Measurements from ENCODE around the gene CREB3L4. TPM values are rescaled to one million over a fixed set of nuclear protein-coding genes. Genes with fewer than 3 reads are reported as not detected.
A peak's percentile ranks its signal among the peaks of the same experiment; 100 is the strongest.
"Not testable (repeated sequence)": the region's sequence is repeated elsewhere in the genome, so short reads cannot be mapped to it uniquely, and the experiment has no call there.

CREB3L4 gene
- total RNA-seq, 2 experiments from 2014 or later = 5.6 to 7.4 TPM

DNA sequence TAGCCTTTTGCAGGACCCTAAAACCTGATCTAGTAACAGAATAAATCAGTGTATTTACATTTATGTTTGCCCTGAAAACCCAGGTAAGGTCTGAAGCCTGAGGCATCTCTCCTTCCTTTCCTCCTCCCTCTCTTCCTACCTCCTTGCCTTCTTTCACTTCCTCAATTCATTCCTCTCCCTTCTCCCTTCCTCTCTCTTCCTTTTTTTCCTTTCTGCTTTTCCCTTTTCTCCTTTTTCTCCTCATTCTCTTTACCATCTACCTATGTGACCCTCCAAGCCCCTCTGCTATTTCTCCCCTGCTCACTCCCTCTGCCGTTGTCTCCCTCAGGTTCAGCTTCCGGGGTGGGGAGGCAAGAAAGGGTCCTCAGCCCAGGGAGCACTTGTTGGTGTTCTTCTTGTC lies 14.0 kb downstream of the CREB3L4 start:
- H3K4me3 Mint-ChIP-seq; H3K9me3 Mint-ChIP-seq; H3K36me3 Mint-ChIP-seq (ENCODE audit: low read depth); H3K27me3 Mint-ChIP-seq (ENCODE audit: low read depth); CTCF ChIA-PET; H3K27ac Mint-ChIP-seq; DNase-seq; intact Hi-C loops (cut with micrococcal nuclease): not testable (repeated sequence)
- peaks cover 32% of the 10 kb centered on the region for H3K4me1 Mint-ChIP-seq (ENCODE audit: low read depth)

DNA sequence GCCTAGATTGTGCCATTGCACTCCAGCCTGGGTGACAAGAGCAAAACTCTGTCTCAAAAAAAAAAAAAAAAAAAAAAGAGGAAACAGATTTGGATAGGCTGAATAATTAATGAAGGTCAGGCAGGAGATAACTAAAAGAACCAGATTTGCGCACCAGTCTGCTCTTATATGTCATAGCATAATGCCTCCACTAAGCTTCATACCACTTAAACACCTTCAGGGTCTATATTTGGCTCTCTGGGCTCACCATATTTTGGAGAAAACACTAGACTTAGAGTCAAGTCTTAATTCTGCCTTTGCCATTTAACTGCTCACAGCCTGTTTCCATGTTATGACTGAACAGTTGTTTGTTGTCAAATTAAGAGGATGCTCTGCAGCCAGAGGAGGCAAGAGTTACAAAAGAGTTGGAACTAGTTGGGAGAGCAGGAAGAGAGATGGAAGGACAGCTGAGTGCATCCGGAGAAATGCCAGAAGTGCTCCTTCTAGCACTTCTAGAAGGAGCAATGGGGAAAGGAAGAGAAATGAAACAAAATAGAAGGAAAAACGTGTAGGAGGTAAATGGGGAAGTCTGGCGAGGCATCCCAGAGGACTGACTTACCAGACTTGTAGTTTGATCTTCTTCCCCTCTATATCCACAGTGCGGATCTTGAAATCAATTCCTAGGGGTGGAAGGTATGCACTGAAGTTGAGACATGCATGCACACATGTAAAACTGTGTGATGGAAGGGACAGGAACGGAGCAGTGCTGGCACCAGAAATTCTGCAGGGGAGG lies 16.6 kb downstream of the CREB3L4 start:
- H3K27ac Mint-ChIP-seq = no peak overlapping the region
- H3K36me3 Mint-ChIP-seq (ENCODE audit: low read depth) = no peaks in the 10 kb centered on the region
- H3K27me3 Mint-ChIP-seq (ENCODE audit: low read depth) = peaks cover 3% of the 10 kb centered on the region
- intact Hi-C loops (cut with micrococcal nuclease) = loop anchor here (2.0 kb wide), 1 partner anchor 412 kb away; no protein-coding TSS in a partner anchor
- no peak overlapping the region for H3K4me3 Mint-ChIP-seq
- no peak for DNase-seq
- H3K4me1 Mint-ChIP-seq (ENCODE audit: low read depth) = peaks cover 28% of the 10 kb centered on the region
- no peaks in the 10 kb centered on the region for H3K9me3 Mint-ChIP-seq
- CTCF ChIA-PET = interaction anchor here (0.7 to 3.7 kb wide), 6 partner anchors 8 to 136 kb away, joined by 3 to 32 read pairs (median 5); partner anchors contain the start of genes CREB3L4 and DENND4B

DNA sequence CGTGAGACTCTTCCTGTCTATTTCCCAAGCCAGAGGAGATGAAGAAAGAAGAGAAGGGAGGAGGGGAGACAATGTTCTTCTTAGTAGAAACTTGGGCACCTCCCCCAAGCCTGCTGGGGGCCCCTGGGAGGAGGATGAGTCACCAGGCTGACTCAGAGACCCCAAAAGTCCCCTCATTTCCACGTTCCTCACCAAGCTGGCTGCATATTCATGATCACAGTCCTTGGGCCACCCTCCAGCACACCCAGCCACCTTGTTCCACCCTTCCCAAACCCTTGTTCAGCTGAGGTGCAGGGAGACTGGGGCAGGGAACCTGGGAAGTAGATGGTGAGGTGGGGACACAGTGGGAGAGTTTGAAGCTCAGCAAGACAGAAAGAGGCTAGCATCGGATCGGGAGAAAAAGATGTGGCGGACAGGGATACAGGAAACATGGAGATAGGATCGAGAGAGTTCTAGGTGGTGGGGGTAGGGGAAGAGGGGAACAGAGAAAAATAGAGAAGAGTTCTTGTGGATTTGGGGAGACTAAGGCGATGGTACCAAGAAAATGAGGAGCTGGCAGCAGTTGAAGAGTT lies 17.7 kb downstream of the CREB3L4 start:
- intact Hi-C loops (cut with micrococcal nuclease) = loop anchor here (1.0 to 2.0 kb wide), 2 partner anchors 8 to 413 kb away; partner anchors contain the start of gene JTB
- DNase-seq = peak; percentile 73
- H3K27ac Mint-ChIP-seq = peak overlapping the region; percentile 72
- no peaks in the 10 kb centered on the region for H3K9me3 Mint-ChIP-seq
- H3K4me3 Mint-ChIP-seq = peak overlapping the region; percentile 77
- no peaks in the 10 kb centered on the region for H3K36me3 Mint-ChIP-seq (ENCODE audit: low read depth)
- CTCF ChIA-PET = interaction anchor here (0.8 to 3.7 kb wide), 13 partner anchors 9 to 475 kb away, joined by 3 to 58 read pairs (median 5); partner anchors contain the start of genes CREB3L4, DENND4B, NPR1 and SLC39A1
- H3K4me1 Mint-ChIP-seq (ENCODE audit: low read depth) = peaks cover 34% of the 10 kb centered on the region
- H3K27me3 Mint-ChIP-seq (ENCODE audit: low read depth) = peaks cover 3% of the 10 kb centered on the region

DNA sequence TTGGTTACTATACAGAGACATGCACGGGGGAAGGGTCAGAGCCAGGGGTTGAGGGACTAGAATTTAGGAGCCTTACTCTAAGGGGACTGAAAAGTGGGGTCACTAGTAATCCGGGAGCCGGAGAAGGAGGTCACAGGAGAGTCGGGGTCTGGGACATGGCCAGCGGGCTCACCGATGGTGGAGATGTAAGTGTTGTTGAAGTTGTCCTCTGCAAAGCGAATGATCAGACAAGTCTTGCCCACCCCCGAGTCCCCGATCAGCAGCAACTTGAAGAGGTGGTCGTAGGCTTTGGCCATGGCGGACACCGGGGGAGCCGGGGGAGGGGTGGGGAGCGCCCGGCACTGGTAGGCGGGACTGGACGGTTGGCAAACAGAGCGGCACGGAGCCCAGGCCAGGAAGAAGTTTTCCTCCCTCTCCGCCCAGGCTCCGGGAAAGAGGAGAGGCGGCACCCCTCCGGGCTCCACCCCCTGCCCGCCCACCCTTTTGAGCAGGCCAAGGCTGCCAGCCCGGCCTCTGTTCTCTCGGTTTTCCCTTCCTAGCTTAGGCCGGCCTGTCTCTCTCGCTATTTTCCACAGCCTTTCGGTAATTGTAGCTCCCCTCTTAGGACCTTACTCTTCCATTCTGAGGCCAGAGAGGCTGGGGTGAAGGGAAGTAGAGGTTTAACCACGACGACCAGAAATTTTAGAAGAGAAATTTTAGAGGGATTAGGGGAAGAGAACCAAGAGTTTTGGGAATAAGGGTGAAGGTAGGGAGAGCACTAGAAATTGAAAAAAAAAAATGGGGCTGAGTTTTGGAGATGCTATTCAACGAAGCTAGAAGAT lies 18.4 kb downstream of the CREB3L4 start, which contains the start of gene RAB13:
TSS of gene RAB13 (minus strand) at position 399 of the 821 bp plus-strand sequence. CDS start at position 296, 103 bp downstream.
- peak within 1 kb of the TSS; percentile 72 for H3K27ac Mint-ChIP-seq
- peaks cover 7% of the 10 kb centered on the region for H3K36me3 Mint-ChIP-seq (ENCODE audit: low read depth)
- peaks cover 34% of the 10 kb centered on the region for H3K4me1 Mint-ChIP-seq (ENCODE audit: low read depth)
- intact Hi-C loops (cut with micrococcal nuclease) = loop anchor here (1.0 to 2.0 kb wide), 9 partner anchors 9 to 475 kb away; partner anchors contain the start of genes CRTC2 and JTB
- peaks cover 3% of the 10 kb centered on the region for H3K27me3 Mint-ChIP-seq (ENCODE audit: low read depth)
- H3K4me3 Mint-ChIP-seq = peak within 1 kb of the TSS; percentile 77
- DNase-seq = no peak
- H3K9me3 Mint-ChIP-seq = no peaks in the 10 kb centered on the region
- CTCF ChIA-PET = interaction anchor here (0.6 to 3.7 kb wide), 36 partner anchors 8 to 475 kb away, joined by 3 to 58 read pairs (median 4); partner anchors contain the start of genes CREB3L4, DENND4B, INTS3 and JTB

DNA sequence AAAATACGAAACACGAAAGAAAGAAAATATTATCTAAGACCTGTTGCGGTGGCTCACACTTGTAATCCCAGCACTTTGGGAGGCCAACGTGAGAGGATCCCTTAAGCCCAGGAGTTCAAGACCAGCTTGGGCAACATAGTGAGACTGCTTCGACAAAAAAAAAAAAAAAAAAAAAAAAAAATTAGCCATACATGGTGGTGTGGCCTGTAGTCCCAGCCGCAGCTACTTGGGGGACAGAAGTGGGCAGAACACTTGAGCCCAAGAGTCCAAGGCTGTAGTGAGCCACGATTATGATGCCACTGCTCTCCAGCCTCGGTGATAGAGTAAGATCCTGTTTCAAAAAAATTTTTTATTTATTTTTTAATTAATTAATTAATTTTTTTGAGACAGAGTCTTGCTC lies 19.9 kb downstream of the CREB3L4 start:
- Mint-ChIP-seq H3K36me3 (ENCODE audit: low read depth) (peaks cover 21% of the 10 kb centered on the region), H3K4me1 (ENCODE audit: low read depth) (peaks cover 46% of the 10 kb centered on the region), H3K27me3 (ENCODE audit: low read depth) (peaks cover 3% of the 10 kb centered on the region), H3K9me3 (no peaks in the 10 kb centered on the region), H3K27ac (peak overlapping the region; percentile 71), H3K4me3 (no peak overlapping the region)
- intact Hi-C loops (cut with micrococcal nuclease) = no loop called here
- CTCF ChIA-PET = interaction anchor here (0.5 to 3.7 kb wide), 15 partner anchors 10 to 316 kb away, joined by 3 to 58 read pairs (median 6); partner anchors contain the start of genes CREB3L4, DENND4B, JTB and SLC39A1
- DNase-seq = no peak

DNA sequence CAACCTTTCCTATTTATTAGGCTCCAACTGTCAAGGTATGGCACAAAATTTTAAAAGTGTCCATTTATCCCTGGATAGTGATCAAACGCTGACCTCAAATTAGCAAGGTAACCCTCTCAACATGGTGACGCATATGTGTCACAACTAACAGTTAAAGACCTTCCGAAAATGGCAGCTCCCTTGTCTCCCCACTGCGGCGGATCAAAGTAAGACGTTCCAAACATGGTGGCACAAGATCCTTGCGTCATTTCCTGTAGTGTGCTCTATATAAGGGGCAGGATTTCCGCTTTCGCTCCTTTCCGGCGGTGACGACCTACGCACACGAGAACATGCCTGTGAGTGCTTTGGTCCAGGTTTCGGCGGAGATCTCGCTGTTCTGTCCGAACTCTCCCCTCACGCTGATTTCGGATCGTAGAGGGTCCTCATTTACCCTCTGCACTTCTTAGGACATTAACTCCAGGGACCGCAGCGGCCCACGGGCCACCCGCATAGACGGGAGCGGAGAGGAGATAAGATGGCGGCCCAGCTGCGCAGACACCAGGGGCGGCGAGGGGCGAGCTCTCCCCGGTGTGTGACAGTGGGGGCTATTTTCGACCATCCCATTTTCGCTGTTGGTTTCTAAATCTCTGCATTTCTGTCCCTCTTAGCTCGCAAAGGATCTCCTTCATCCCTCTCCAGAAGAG lies 22.9 kb downstream of the CREB3L4 start, which contains the start of gene RPS27:
TSS of gene RPS27 (plus strand) at position 295 of the 683 bp plus-strand sequence. CDS start at position 330, 35 bp downstream.
- DNase-seq = peak; percentile 93
- peak within 1 kb of the TSS; percentile 93 for H3K4me3 Mint-ChIP-seq
- H3K27ac Mint-ChIP-seq = peak within 1 kb of the TSS; percentile 97
- peaks cover 48% of the 10 kb centered on the region for H3K36me3 Mint-ChIP-seq (ENCODE audit: low read depth)
- H3K9me3 Mint-ChIP-seq = no peaks in the 10 kb centered on the region
- H3K4me1 Mint-ChIP-seq (ENCODE audit: low read depth) = peaks cover 47% of the 10 kb centered on the region
- CTCF ChIA-PET = interaction anchor here (0.8 to 1.4 kb wide), 4 partner anchors 13 to 281 kb away, joined by 3 to 7 read pairs (median 4); partner anchors contain the start of gene JTB
- intact Hi-C loops (cut with micrococcal nuclease) = loop anchor here (1.0 to 5.0 kb wide), 14 partner anchors 13 to 481 kb away; partner anchors contain the start of genes ATP8B2, CREB3L4, HAX1 and INTS3
- H3K27me3 Mint-ChIP-seq (ENCODE audit: low read depth) = peaks cover 3% of the 10 kb centered on the region

DNA sequence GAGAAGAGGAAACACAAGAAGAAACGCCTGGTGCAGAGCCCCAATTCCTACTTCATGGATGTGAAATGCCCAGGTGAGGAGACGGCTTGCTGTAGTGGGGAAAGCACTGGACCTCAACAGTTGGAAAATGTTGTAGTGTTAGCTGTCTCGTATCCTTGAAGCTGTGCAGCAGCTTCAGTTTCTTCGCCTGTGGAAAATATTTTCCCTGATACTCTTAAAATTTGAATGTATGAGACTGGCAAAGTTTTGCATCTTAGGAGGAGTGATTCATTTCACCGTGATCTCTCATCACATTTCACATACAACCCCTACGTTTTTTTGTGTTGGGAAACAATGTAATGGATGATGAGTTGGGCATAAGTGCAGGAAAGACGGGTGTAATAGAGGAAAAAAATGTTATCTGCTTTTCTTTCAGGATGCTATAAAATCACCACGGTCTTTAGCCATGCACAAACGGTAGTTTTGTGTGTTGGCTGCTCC lies 23.5 kb downstream of the CREB3L4 start:
- Mint-ChIP-seq H3K4me1 (ENCODE audit: low read depth) (peaks cover 42% of the 10 kb centered on the region), H3K36me3 (ENCODE audit: low read depth) (peaks cover 51% of the 10 kb centered on the region), H3K9me3 (no peaks in the 10 kb centered on the region), H3K4me3 (peak overlapping the region; percentile 93), H3K27me3 (ENCODE audit: low read depth) (no peaks in the 10 kb centered on the region), H3K27ac (peak overlapping the region; percentile 97)
- intact Hi-C loops (cut with micrococcal nuclease) = loop anchor here (2.0 to 5.0 kb wide), 3 partner anchors 264 to 336 kb away; partner anchors contain the start of genes ATP8B2, HAX1 and INTS3
- DNase-seq = no peak
- CTCF ChIA-PET = interaction anchor here (0.6 to 0.8 kb wide), 2 partner anchors 198 to 281 kb away, joined by 3 to 5 read pairs; no protein-coding TSS in a partner anchor

DNA sequence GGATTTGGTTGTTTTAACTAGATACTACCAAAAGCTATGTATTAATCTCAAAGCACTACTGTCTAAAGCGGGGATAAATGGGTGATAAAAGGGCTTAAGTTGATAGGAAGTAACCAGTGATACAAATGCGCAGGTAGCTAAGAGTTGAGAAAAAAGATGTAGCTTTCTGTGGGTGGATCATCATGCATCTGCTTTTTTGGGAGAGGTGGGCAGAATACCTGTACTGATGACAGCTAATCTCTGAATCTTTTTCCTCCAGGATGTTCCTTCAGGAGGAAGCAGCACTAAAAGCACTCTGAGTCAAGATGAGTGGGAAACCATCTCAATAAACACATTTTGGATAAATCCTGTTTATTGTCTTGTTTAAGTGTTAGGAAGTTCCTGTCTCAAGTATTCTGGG lies 24.1 kb downstream of the CREB3L4 start:
- no peaks in the 10 kb centered on the region for H3K9me3 Mint-ChIP-seq
- CTCF ChIA-PET = interaction anchor here (0.6 kb wide), 2 partner anchors 198 to 320 kb away, joined by 3 to 5 read pairs; no protein-coding TSS in a partner anchor
- peaks cover 37% of the 10 kb centered on the region for H3K4me1 Mint-ChIP-seq (ENCODE audit: low read depth)
- peak overlapping the region; percentile 97 for H3K27ac Mint-ChIP-seq
- intact Hi-C loops (cut with micrococcal nuclease) = loop anchor here (2.0 to 5.0 kb wide), 3 partner anchors 265 to 335 kb away; partner anchors contain the start of genes ATP8B2, HAX1 and INTS3
- DNase-seq = no peak
- H3K36me3 Mint-ChIP-seq (ENCODE audit: low read depth) = peaks cover 52% of the 10 kb centered on the region
- peak overlapping the region; percentile 93 for H3K4me3 Mint-ChIP-seq
- no peaks in the 10 kb centered on the region for H3K27me3 Mint-ChIP-seq (ENCODE audit: low read depth)

DNA sequence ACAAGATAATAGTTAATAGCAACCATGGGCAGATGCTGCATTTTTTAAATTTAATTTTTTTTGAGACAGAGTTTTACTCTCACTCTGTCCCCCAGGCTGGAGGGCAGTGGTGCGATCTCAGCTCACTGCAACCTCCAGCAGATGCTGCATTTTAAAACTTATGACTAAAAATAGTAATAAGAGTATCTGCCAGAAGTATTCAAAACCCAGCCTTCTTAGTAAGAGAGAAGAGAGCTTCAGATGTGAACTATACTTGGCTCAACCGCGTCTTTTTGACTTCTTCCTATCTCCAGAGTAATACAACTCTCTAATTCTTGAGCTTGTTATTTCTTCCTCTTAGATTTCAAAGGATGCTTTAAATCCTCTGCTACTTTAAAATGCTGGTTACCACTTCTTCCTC lies 27.5 kb downstream of the CREB3L4 start:
- H3K4me3 Mint-ChIP-seq = no peak overlapping the region
- no peak overlapping the region for H3K27ac Mint-ChIP-seq
- H3K27me3 Mint-ChIP-seq (ENCODE audit: low read depth) = no peaks in the 10 kb centered on the region
- peaks cover 52% of the 10 kb centered on the region for H3K36me3 Mint-ChIP-seq (ENCODE audit: low read depth)
- H3K4me1 Mint-ChIP-seq (ENCODE audit: low read depth) = peaks cover 26% of the 10 kb centered on the region
- intact Hi-C loops (cut with micrococcal nuclease) = no loop called here
- H3K9me3 Mint-ChIP-seq = no peaks in the 10 kb centered on the region
- CTCF ChIA-PET = interaction anchor here (1.4 to 1.5 kb wide), 2 partner anchors 8 to 109 kb away, joined by 3 read pairs; no protein-coding TSS in a partner anchor
- no peak for DNase-seq

DNA sequence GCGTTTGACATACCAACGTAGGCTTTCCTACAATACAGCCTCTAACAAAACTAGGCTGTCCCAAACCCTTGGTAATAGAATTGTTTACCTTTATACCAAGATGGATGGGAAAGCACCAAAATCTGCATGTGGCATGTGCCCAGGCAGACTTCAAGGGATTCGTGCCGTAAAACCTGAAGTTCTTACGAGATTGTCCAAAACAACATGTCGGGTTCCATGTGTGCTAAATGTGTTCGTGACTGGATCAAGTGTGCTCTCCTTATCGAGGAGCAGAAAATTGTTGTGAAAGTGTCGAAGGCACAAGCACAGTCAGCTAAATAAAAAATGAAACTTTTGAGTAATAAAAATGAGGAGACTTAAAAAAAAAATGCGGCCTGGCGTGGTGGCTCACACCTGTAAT lies 27.9 kb downstream of the CREB3L4 start:
- Mint-ChIP-seq H3K36me3 (ENCODE audit: low read depth) (peaks cover 50% of the 10 kb centered on the region), H3K27me3 (ENCODE audit: low read depth) (no peaks in the 10 kb centered on the region), H3K27ac (no peak overlapping the region), H3K4me3 (no peak overlapping the region), H3K9me3 (no peaks in the 10 kb centered on the region), H3K4me1 (ENCODE audit: low read depth) (peaks cover 24% of the 10 kb centered on the region)
- intact Hi-C loops (cut with micrococcal nuclease) = no loop called here
- CTCF ChIA-PET = interaction anchor here (1.4 kb wide), 1 partner anchor 9 kb away, joined by 3 read pairs; no protein-coding TSS in a partner anchor
- no peak for DNase-seq

Measured in activated naive CD4-positive, alpha-beta T cell treated with anti-CD3 and anti-CD28 coated beads for 36 hours (primary cell).